Measurements from ENCODE around the gene MINPP1.
"Not testable (repeated sequence)": the region's sequence is repeated elsewhere in the genome, so short reads cannot be mapped to it uniquely, and the experiment has no call there.

The MINPP1 gene

DNA sequence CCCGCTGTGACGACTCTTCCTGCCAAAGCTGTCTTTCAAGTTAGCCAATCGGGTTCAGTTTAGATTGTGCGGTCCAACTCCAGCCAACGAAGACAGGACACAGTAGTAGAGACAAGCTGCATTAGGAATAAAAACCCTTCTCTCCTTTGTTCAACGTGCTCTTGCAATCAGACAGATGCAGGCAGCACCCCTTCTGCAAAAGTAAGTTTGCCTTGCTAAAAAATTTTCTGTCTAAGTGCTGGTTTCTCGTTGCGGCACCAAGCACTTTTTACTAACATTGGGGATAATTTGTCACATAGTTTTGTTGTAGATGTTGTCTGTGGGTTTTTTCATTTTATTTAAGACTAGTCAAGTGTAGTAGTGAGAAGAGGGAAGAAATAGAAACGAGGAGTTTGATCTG lies 58.1 kb downstream of the MINPP1 start:
- no peak for DNase-seq

DNA sequence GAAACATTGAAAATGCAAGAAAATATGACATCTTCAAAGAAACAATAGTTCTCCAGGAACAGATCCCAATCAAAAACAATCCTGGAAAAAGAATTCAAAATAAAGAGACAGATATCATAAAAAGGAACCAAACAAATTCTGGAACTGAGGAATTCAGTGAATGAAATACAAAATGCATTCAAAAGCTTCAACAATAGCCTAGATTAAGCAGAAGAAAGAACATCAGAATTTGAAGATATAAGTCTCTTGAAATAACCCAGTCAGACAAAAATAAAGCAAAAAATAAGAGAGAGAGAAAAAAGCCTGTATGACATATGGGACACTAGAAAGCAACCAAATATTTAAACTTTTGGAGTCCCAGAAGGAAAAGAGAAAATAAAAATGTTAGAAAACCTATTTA lies 60.3 kb downstream of the MINPP1 start:
- DNase-seq = no peak

DNA sequence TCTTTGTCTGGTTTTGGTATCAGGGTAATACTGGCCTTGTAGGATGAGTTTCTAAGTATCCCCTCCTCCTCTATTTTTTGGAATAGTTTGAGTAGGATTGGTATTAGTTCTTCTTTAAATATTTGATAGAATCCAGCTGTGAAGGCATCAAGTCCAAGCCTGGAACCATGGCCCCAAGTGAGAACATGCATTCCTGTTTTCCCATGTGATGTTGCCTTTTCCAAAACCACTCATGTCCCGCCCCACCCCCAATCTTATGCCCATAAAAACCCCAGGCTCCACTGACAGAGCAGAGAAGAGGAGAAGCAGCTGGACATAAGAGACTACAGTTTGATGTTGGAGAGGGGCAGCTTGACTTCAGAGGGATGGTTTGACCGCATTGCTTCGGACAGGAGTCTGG lies 71.2 kb downstream of the MINPP1 start:
- DNase-seq = no peak

DNA sequence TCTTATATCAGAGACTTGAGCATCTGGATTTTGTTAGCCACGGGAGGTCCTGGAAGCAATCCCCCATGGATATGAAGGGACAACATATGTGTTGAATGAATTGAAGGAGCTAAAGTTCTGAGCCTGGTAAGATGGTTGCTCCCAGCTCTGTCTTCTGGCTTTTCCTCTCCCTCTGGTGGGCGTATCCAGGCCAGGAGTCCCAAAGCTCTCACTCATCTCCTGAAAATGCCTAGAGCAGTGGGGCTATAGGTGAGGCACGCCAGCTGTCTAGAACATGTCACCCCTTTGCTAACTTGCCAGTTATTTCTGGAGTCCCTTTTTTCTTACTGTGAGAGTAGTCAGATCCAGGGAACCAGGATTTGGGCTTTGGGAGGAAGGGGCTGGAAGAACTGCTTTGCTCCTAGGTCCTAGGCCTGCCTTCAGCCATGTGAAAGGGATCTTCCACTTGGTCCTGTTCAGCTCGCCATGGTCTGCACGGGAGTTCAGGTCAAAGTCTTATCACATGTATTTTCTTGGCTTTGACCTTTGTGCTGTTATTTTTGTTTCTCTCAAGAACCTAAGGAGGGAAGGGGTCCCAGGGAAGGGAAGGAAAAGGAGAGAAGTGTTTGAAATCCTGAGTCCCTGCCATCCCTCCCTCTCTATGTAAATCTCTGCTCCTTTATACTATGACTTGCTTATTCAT lies 73.6 kb downstream of the MINPP1 start:
- no peak for DNase-seq

DNA sequence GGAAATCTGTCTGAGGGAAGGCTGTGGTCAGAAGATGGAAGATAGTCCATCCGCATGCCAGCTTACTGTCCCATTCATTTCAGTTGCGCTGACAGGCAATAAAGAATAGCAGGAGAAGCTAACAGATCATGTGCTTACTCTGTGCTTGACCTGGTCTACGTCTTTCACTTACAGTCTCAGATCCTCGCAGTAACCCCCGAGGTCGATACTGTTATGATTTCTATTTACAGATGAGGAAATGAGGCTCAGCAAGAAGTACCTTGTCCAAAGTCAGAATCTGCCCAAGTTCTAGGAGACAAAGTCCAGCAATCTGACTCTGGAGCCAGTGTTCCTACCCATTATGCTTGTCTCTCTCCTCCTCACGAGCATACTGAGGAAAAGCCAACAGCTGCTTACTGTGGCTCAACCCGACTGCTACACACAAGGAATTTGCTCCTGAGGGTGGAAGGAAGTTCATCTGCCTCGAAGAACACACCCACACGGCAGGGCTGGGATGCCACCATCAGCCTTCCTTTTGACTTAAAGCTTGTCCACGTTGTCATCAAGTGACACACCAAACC lies 74.2 kb downstream of the MINPP1 start:
- no peak for DNase-seq

DNA sequence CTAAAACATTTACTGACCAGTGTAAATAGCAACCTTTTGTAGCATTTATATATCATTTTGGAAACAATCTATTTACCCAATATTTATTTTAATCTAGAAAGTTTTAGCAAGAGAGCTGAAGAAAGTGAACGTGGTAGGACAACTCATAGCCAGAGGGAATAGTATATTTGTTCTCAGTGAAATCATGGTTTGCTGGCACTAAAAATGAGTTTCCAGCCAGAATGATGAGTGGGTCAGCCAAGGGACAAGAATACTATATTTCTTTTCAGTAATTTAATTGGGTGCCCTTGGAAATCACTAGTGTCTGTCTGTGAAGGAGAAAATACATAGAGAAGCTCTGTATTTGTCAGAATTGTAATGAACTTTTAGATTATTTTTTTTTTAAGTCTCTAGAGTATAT lies 74.9 kb downstream of the MINPP1 start:
- DNase-seq = no peak

DNA sequence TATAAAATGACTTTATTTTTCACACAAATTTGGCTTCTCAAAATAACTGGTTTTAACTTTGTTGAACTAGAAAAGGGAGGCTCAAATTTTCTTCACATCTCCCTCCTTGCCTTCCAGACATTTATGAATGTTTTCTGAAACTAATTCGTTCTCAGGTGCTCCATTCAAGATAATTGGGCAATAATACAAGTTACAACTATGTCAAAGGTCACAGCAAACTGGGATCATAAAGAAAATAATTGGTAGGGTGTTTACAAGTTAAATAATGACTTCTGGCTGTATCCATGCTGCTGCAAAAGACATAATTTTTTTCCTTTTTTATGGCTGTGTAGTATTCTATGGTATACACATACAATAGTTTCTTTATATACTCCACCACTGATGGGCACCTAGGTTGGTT lies 75.3 kb downstream of the MINPP1 start:
- no peak for DNase-seq

DNA sequence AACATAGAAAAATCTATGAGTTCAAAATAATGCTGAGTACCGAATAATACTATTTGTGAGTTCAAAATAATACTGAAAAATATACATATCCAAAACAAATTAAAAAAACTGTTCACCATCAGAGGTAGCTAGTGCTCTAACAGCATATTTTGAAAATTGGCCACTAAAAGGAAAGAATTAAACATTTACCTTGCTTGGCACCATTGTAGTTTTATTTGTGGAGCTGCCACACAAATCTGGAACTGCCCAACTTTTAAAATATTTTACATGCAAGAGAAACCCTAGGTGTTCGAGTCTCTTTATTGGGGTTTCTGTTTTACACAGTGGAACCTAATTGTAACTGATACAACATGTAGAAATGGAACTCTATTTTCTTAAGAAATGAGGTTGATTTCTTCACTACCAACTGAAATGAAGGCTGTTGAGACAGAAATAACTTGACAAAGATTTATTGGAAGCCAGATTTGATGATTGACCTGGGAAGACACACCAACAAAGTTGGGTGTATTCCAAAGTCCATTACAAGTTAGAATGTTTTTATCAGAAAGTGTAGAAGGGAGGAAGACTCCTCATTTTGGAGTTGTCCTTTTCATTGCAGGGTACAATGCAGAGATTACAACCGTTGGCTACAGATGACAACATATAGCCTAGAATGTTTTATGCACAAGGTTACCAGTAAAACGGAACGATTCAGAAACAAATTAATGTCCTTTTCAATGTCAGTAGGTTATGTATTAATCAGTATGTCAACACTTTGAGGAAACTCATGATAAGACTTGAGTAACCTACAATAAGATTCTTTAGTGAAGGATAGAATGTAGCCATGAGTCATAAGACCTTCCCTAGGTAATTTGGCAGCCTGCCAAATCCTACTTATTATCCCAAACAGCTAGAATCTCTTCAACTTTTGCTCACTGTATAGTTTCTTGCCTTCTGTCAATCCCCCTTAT lies 81.1 kb downstream of the MINPP1 start:
- DNase-seq = no peak

DNA sequence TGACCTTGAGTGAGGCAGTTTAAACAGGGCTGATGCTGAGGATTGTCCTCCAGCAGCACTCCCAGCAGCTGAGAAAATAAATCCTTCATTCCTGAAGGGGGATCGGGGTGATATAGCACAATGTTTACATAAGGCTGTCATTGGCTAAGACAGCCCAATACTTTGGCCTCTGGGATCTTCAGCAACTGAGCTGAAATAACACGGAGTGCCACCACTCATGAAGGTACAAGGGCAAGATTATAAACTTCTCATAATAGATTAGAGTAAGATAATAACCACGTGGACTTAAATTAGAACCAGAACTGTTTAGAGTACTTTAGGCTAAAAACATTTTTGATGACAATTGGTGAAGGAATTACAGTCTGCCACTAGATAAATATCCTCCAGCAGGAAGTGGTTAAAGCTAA lies 85.0 kb downstream of the MINPP1 start:
- no peak for DNase-seq

DNA sequence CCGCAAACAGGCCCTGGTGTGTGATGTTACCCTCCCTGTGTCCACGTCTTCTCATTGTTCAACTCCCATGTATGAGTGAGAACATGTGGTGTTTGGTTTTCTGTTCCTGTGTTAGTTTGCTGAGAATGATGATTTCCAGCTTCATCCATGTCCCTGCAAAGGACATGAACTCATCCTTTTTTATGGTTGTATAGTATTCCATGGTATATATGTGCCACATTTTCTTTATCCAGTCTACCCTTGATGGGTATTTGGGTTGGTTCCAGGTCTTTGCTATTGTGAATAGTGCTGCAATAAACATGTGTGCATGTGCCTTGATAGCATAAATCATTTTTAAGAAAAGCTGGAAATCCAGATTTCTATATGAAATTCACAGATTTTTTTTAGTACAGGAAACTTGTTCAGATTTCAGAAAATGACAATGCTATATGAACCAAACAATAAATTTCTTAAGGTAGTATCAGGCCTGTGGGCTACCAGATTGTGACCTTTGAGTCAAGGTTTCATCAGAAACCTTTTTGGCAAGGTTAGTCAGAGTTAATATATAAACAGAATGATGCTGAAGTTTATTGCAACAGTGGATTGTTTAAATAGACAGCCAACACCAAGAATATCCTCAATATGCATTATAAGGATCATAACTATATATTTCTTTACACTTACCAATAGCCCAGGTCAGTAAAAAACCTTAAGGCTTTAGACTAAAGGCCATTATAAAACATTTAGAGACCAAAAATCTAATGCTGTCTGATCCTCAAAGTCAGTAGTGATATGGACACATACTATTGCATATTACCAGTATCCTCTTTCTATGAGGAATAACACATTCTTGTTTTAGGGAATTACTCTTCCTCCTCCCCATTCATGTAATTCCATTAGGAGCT lies 86.3 kb downstream of the MINPP1 start:
- DNase-seq = no peak

DNA sequence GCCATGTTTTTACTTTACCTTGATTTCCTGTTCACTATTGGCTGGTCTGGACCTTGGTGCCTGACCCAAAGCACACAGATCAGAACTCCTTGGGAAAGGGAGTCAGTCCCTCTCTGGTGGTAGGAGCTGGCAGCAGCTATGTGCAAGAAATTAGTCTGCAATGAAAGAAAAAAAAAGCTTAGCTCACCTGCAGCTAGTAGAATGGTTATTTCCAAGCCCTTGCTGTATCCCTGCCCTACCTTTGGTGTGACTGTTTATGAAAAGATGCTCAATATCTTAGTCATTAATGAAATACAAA lies 86.8 kb downstream of the MINPP1 start:
- no peak for DNase-seq

DNA sequence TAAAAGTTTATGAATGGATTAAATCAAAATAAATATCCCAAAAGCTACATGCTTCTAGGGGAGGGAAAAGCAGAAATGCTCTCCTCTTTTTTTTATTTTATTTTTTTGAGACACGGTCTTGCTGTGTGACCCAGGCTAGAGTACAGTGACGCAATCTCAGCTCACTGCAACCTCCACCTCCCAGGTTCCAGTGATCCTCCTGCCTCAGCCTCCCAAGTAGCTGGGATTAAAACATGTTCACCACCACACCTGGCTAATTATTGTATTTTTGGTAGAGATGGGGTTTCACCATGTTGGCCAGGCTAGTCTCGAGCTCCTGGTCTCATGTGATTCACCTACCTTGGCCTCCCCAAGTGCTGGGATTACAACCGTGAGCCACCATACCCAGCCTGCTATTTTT lies 88.2 kb downstream of the MINPP1 start:
- DNase-seq = not testable (repeated sequence)

DNA sequence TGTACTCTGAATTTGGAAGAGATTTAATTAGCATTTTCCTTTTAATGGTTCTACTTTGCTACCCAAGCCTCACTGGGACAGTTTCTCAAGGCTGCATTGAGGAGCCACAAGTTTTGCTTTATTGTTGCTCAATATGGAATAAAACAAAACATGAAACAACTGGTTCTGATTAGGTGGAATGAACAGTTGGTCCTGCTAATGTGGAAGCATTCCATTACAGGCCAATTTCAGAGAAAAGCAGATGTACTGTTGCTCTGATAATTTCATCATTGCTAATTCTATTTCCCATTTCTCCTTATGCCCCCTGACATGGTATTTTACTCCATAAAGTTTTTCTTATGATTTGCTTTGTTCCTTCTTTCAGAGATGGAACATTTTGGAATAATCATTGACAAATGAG lies 89.0 kb downstream of the MINPP1 start:
- DNase-seq = no peak

DNA sequence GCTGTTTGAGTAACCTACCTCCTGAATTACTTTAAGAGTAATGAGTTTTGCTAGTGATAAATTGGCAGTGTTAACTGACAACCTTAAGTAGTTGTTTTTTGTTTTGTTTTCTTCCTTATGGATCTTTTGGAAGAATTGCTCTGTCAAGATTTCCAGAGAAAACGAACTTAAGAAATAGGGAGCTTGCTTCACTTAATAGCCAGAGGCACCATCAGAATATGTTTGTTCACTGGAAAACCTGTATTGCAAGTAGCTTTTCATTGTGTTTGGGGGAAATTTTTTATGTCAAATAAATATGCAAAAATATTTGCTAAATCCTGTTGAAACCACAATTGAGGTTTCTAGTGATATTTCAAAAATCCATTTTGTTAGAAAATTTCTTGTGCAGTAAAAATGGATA lies 89.5 kb downstream of the MINPP1 start:
- no peak for DNase-seq

DNA sequence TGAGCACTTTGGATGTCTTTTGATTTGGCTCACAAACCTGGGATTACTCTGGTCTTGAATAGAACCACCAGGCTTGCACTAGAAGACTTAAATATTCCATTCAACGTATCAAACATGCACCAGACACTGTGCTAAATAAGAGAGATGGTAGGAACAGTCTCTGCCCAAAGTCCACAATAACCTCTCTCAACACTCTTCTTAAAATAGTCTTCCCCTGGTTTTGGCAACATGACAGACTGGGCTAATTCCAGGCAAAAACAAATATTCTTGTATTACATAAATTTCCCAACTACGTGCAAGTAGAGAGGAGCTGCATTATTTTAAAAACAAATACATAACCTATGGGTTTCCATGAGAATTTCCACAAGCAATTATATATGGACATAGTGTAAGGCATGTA lies 90.2 kb downstream of the MINPP1 start:
- DNase-seq = no peak

DNA sequence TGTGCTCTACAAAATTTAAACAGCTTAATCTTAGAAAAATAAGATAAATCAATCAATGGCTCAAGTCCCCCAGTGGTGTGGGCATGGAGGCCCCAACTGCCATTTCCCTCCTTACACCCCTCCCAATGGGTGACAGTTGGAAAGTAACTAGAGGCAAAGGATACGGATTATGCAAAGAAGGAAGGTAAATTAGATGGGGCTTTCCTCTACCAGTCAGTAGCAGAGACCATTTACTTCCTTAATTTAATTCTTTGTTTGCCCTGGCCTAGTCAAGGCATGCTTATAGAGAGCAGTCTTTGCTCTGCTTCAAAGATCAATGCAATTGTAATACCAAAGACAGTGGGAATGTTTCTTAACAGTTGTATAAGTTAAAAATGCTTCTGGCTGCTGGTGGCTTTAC lies 91.7 kb downstream of the MINPP1 start:
- DNase-seq = no peak

DNA sequence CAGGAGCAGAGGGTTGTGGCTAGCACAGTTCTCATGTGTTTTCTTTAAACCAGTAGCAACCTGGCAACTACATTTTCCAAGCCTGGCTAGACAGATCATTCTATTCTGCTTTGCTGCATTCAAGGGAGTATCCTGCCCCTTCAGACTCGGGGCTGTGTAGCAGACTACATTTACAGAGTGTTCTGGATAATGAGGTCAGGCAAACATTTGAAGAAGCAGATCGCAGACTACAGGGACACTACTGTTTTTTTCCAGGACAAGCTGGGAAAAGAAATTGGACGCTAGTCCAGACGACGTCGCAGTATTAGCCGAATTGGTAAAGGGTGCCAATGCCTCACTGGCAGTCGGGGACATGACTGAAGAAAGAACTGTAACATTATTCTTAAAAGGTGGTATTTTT lies 94.0 kb downstream of the MINPP1 start:
- peak in 19 of 56 donors; percentile 3 to 58 (median 18) for DNase-seq

DNA sequence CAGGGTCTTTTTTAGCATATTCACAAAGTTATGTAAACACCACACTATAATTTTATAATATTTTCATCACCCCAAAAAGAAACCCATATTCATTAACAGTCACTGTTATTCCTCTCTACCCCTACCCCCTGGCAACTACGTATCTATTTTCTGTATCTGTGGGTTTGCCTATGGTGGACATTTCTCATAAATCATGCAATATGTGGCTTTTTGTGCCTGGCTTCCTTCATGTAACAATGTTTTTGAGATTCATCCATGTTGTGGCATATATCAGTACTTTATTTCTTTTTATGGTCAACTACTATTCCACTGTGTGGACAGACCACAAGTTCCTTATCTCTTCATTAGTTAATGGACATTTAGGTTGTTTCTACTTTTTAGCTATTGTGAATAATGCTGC lies 95.9 kb downstream of the MINPP1 start:
- no peak for DNase-seq
